ENCODE data around the gene EXOSC3. TPM values are rescaled to one million over a fixed set of nuclear protein-coding genes. Genes with fewer than 3 reads are reported as not detected.

Gene EXOSC3
- total RNA-seq, result 10 to 100 TPM; 50.4 to 65.0 TPM

DNA sequence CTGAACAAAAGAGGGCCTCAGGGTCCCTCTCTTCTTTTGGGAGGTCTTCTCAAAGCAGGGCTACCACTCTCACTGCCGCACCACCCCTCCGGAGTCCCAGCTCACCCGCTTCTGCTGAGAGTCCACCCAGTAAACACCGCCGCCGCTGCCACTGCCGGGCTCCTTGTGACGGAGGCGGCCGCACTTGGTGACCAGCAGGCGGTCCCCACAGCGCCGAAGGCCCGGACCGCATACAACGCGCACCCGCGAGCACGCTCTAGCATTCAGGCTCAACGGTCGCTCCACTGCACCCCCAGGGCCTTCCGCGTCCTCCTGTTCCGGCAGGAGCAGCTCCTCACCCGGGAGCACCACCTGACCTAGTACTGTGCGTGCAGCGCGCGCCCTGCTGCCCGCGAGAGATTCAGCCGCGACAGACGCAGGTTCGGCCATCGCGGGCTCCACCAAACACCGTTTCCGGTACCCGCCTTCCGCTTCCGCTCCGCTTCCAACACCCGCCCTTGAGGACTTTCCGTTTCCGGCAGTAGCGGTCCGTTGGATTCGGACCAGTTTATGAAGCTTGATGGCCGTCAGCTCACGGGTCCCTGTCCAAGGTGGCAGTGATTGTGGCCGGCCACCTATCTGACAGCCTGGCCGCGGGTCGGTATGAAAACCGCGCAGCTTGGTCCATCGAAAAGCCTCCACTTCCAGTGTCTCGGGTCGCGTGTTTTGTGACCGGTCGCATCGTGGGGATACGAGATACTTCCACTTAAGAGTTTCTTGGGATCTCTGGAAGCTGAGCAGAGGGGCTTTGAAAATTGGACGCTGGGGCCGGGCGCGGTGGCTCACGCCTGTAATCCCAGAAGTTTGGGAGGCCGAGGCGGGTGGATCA, at the start of gene EXOSC3:
EXOSC3 (minus strand) TSS at position 449 of the 868 bp plus-strand sequence; CDS start at position 429, 20 bp downstream.

DNA sequence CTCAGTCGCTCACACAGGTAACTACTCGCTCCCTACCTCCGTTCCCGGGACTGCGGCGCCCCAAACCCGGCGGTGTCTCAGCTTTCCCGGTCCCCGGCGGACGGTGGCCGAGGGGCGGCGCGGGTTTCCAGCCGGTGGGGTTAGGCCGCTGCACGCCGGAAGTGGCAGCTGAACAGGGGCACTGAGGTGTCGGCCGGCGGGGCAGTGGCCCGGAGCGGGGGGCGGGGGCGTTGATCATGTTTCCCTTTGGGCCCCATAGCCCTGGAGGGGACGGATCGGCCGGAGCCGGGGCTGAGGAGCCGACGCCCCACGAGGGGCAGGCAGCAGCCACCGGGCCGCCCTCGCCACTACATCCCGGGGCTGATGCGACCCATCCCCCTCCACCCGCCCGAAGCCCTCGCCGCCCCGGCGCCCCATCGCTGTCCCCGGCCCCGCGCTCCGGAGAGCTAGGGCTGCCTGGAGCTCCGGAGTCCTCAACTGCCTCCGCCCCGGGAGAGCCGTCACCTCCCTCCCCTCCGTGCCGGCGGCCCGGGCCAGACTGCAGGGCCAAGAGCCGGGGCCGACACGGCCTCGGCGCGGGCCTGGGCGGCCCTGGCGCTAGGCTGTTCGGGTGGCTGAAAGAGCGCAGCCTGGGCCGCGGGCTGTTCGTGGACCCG, 15.9 kb upstream of the EXOSC3 start, which contains the start of gene DCAF10:
DCAF10 (plus strand) TSS at position 167 of the 656 bp plus-strand sequence; CDS start at position 237, 70 bp downstream.

DNA sequence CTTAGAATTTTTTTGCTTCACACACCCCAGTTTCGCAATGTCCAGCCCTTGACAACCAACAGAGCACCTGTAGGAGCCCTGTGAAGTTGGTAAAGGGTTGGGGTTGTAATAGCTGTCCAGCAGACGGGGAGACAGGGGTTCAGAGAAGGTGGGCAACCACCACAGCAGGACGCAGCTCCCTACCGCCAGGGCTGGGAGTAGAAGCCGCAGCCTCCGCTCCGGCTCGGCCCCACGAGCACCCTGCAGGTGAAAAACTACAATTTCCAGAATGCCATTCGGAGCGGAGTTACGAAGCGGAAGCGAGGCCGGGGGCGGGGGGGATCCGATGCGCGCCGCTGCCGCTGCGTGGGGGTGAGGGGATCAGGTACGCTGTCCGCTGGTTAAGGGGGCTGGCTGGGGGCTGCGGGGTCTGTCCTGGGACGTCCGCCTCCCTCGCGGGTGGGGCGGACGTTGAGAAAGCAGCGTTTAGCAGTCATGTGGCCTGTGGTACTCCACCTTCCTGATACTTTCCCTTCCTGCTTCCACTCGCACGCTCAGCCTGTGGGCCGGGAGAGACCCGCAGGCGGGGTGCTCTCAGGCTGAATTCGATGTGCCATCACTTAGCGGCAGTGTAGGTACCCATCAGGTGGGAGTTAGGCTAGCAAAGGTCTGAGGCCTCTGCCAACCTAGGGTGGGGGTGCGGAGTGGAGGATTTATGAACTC, 31.2 kb downstream of the EXOSC3 start, which contains the start of gene TRMT10B:
TRMT10B (plus strand) TSS at position 317 of the 702 bp plus-strand sequence. CDS start 8,127 bp downstream, outside the sequence.

Other genes with a start within 250 kb of the EXOSC3 start
- gene FBXO10, start 208.7 kb downstream of the EXOSC3 start, total RNA-seq, result 1 to 10 TPM; 2.5 to 3.5 TPM
- 10 to 100 TPM; 71.6 to 75.6 TPM for gene TOMM5, start 192.5 kb downstream of the EXOSC3 start, total RNA-seq
- not detected for gene FRMPD1, start 134.1 kb downstream of the EXOSC3 start, total RNA-seq
- 10 to 100 TPM; 14.6 to 15.4 TPM for gene TRMT10B, start 31.3 kb downstream of the EXOSC3 start, total RNA-seq
- 10 to 100 TPM; 16.9 to 20.4 TPM for gene DCAF10, start 15.7 kb upstream of the EXOSC3 start, total RNA-seq
- 10 to 100 TPM; 31.5 to 32.3 TPM for gene SLC25A51, start 119.1 kb upstream of the EXOSC3 start, total RNA-seq